NCI-H187 treated with DMSO at 0.1 percent for 48 hours (cell line): ENCODE measurements around the gene DNAJC7.
"Not testable (repeated sequence)": the region's sequence is repeated elsewhere in the genome, so short reads cannot be mapped to it uniquely, and the experiment has no call there.

ENCODE experiments used
- DNase-seq: peaks from one replicate; lab custom pipeline; 2025; lab: John Stamatoyannopoulos, UW

DNAJC7 gene

DNA sequence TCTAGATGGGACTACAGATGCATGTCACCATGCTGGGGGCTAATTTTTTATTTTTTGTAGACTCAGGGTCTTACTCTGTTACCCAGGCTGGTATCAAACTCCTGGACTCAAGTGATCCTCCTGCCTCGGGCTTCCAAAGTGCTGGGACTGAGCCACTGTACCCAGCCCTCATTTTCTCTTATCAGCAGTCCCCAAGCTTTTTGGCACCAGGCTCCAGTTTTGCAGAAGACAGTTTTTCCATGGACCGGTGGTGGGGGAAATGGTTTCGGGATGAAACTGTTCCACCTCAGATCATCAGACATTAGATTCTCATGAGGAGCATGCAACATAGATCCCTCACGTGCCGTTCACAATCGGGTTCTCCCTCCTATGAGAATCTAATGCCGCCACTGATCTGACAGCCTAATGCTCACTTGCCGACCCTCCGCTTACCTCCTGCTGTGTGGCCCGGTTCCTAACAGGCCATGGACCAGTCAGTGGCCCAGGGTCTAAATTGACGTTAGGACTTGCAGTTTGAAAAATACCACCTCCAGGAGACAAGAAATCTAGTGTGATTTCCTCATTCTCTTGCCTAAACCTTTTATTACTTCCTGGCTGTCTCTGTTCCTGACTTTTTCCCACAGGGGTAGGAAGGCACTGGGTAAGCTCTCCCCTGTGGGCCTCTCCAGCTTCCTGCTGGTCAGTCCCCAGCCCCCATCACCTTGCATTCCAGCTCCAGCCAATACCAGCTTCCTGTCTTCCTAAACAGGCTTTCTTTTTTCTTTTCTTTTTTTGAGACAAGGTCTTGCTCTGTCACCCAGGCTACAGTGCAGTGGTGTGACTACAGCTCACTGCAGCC is 60.0 kb downstream of the DNAJC7 start:
- no peak for DNase-seq

GRCh38 chr17:41956522-41956921 is 60.7 kb downstream of the DNAJC7 start:
- DNase-seq: no peak

GRCh38 chr17:41948762-41949460 is 68.3 kb downstream of the DNAJC7 start:
- no peak for DNase-seq

DNA sequence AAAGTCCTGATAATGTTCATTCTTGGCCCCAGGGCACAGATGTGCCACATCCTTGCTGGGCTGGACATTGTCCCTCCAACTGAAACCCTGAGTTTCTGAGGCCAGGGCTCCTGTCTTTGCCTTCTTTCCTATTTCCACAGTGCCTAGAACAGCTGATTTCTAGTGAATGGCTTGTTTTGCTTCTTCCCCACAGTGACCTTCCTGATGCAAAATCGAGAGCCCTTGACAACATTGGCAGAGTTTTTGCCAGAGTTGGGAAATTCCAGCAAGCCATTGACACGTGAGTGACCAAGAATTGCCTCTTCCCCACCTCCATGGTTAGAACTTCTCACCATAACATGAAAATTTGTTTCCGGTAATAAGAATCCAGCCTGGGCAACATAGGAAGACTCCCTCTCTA is 72.3 kb downstream of the DNAJC7 start:
- no peak for DNase-seq

DNA sequence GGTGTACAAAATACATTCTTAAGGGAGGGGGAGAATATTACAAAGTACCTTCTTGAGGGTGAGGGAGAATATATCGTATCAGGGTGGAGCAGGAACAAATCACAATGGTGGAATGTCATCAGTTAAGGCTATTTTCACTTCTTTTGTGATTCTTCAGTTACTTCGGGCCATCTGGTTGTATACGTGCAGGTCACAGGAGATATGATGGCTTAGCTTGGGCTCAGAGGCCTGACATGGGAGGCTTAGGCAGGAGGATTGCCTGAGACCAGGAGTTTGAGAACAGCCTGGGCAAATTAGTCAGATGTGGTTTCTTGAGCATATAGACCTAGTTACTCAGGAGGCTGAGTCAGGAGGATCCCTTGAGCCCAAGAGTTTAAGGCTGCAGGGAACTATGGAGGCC is 73.7 kb downstream of the DNAJC7 start:
- DNase-seq: no peak

- DNase-seq: no peak
These were observed 74.4 kb downstream of the DNAJC7 start for GRCh38 chr17:41942626-41943373.

DNA sequence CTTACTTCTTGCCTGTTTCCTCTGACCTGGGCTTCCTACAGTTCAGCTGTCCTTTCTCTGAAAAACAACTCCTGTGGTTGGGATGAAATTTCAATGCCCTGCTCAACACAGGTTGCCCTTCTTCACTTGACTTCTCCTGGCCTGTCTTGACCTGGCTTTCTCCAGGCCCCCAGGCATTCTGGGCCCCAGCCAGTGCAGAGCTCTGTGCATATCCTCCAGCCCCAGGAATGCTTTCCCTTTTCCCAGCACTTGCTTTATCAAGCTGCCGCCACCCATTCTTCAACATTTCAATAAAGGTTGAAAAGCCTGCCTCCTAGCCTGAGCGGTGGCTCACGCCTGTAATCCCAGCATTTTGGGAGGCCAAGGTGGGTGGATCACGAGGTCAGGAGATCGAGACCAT is 76.1 kb downstream of the DNAJC7 start:
- no peak for DNase-seq

DNA sequence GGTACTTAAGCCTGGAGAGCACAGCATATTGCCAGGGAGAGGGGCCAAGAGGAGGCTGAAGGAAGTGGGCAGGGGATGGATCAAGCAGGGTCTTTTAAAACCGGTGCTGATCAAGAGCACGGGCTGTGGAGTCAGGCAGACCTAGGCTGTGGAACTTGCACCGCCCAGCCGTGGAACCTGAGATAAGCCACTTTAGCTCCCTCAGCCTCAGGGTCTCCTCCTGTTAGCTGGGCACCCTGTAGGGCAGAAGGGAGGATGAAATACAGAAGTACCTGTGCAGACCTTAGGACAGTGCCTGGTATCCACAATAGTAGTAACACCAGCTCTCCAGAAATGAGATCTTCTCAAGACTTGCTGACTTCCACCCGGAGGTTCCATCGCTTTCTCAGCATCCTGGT is 77.5 kb downstream of the DNAJC7 start:
- DNase-seq: no peak

GRCh38 chr17:41939044-41939692 is 78.1 kb downstream of the DNAJC7 start:
- no peak for DNase-seq

- no peak for DNase-seq
These were observed 79.0 kb downstream of the DNAJC7 start for GRCh38 chr17:41937970-41938954.

GRCh38 chr17:41935641-41936040 is 81.6 kb downstream of the DNAJC7 start:
- DNase-seq: no peak

DNA sequence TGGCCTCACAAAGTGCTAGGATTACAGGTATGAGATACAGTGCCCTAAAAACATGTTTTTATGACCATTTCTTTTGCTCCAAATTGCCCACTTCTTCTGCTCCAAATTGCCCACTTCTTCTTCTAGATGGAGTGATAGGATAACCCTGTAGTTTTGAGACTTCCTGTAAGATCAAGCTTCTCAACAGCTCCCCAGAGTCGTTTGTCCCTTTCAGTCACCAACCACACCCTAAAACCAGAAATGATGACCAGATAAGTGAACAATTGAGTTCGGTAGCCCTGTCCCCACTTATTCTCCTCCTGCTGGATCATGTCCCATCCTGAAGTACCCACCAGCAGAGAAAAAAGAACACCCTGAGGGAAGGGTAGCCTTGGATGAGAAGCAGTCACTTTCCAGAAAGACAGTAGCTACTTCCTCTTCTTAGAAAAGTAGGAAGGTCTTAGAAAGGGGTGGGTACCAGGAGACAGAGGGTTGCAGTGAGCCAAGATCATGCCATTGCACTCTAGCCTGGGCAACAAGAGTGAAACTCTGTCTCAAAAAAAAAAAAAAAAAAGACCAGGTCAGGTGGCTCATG is 84.3 kb downstream of the DNAJC7 start:
- DNase-seq: no peak

DNA sequence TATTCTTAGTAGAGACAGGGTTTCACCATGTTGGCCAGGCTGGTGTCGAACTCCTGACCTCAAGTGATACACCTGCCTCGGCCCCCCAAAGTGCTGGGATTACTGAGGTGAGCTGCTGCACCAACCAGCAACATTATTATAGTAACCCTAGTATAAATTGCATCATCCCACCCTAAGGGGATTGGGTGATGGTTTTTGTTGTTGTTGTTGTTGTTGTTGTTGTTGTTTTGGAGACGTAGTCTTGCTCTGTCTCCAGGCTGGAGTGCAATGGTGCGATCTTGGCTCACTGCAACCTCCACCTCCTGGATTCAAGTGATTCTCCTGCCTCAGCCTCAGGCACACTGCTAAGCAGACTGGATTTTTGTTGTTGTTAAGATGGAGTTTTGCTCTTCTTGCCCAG is 85.5 kb downstream of the DNAJC7 start:
- DNase-seq: not testable (repeated sequence)

DNA sequence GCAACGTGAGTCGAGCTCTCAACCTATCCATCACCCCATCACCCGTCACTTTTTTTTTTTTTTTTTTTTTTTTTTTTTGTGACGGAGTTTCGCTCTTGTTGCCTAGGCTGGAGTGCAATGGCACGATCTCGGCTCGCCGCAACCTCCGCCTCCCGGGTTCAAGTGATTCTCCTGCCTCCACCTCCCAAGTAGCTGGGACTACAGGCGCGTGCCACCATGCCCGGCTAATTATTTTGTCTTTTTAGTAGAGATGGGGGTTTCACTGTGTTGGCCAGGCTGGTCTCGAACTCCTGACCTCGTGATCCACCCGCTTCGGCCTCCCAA is 86.4 kb downstream of the DNAJC7 start:
- not testable (repeated sequence) for DNase-seq

GRCh38 chr17:41930009-41930832 is 87.0 kb downstream of the DNAJC7 start, which contains the start of gene ODAD4:
Gene ODAD4 (plus strand): TSS chr17:41930617. CDS start chr17:41930724, 107 bp downstream.
- DNase-seq: peak; percentile 81

GRCh38 chr17:41928693-41929251 is 88.5 kb downstream of the DNAJC7 start:
- DNase-seq: no peak
